Globus pallidus (tissue), 1 donor: ENCODE measurements around the gene OR5AC2.

Source experiments
- DNase-seq: peaks from one replicate; pipeline ENCODE4 v3.0.0-alpha.2; 2015; ENCODE audit warnings: low spot score

Gene OR5AC2

GRCh38 chr3:98086873-98087272 lies at the start of gene OR5AC2:
Gene OR5AC2, plus strand, starts transcription at chr3:98087173. Its CDS starts 0 bp downstream, at chr3:98087173.
- DNase-seq: no peak

- DNase-seq: no peak
Observed at GRCh38 chr3:98038286-98038685, 48.7 kb upstream of the OR5AC2 start.

GRCh38 chr3:98038876-98039275 lies 48.1 kb upstream of the OR5AC2 start:
- no peak for DNase-seq

- peak; percentile 86 for DNase-seq
Observed at GRCh38 chr3:98039322-98040024, 47.5 kb upstream of the OR5AC2 start.

GRCh38 chr3:98041350-98041749 lies 45.6 kb upstream of the OR5AC2 start:
- no peak for DNase-seq

GRCh38 chr3:98048586-98048985 lies 38.4 kb upstream of the OR5AC2 start:
- DNase-seq: no peak

GRCh38 chr3:98049271-98049670 lies 37.7 kb upstream of the OR5AC2 start:
- no peak for DNase-seq

- no peak for DNase-seq
Observed at GRCh38 chr3:98056035-98056434, 30.9 kb upstream of the OR5AC2 start.

GRCh38 chr3:98057631-98058030 lies 29.3 kb upstream of the OR5AC2 start:
- no peak for DNase-seq

- no peak for DNase-seq
Observed at GRCh38 chr3:98058244-98058960, 28.6 kb upstream of the OR5AC2 start.

GRCh38 chr3:98068824-98069223 lies 18.1 kb upstream of the OR5AC2 start:
- no peak for DNase-seq

GRCh38 chr3:98070840-98071239 lies 16.1 kb upstream of the OR5AC2 start:
- no peak for DNase-seq

- DNase-seq: no peak
Observed at GRCh38 chr3:98073486-98073885, 13.5 kb upstream of the OR5AC2 start.

- DNase-seq: no peak
Observed at GRCh38 chr3:98095882-98096281, 8.9 kb downstream of the OR5AC2 start.

GRCh38 chr3:98099848-98100247 lies 12.9 kb downstream of the OR5AC2 start:
- no peak for DNase-seq

- no peak for DNase-seq
Observed at GRCh38 chr3:98108162-98108561, 21.2 kb downstream of the OR5AC2 start.

GRCh38 chr3:98109807-98110549 lies 23.0 kb downstream of the OR5AC2 start:
- DNase-seq: no peak

- DNase-seq: no peak
Observed at GRCh38 chr3:98110550-98110908, 23.6 kb downstream of the OR5AC2 start.

GRCh38 chr3:98114264-98114663 lies 27.3 kb downstream of the OR5AC2 start:
- DNase-seq: no peak

- DNase-seq: no peak
Observed at GRCh38 chr3:98115717-98116116, 28.7 kb downstream of the OR5AC2 start.

GRCh38 chr3:98130421-98130820 lies 43.4 kb downstream of the OR5AC2 start, which contains the start of gene OR5H1:
Gene OR5H1, plus strand, starts transcription at chr3:98130721. Its CDS starts 1,977 bp downstream, at chr3:98132698.
- no peak for DNase-seq

- no peak for DNase-seq
Observed at GRCh38 chr3:98136631-98137030, 49.7 kb downstream of the OR5AC2 start.
